Measurements from ENCODE around the gene ETV6. TPM values are rescaled to one million over a fixed set of nuclear protein-coding genes. Genes with fewer than 3 reads are reported as not detected.

Gene ETV6
- total and polyA plus RNA-seq, 3 donors from 2014 or later, result 7.8 to 20.9 (median 16.3) TPM

GRCh38 chr12:11761869-11762567, 112.5 kb downstream of the ETV6 start:
- intact Hi-C loops (cut with DNase I; ENCODE audit: low total_unique reads), result no loop called here
- Histone ChIP-seq H3K36me3 (ENCODE audit: low read depth, missing control alignments) (no peaks in the 10 kb centered on the region), H3K4me1 (peaks cover 35% of the 10 kb centered on the region), H3K9me3 (no peaks in the 10 kb centered on the region), H3K4me3 (no peak overlapping the region), H3K27ac (no peak overlapping the region), H3K27me3 (no peaks in the 10 kb centered on the region)
- no peak for DNase-seq
- TF ChIP-seq POLR2A (IDR thresholded peaks at IDR 0.05) (no peak), CTCF (IDR thresholded peaks at IDR 0.05) (no peak)
- WGBS, 2 donors, result 86 to 88% methylated on average over 8 of the region's 8 CpGs

- DNase-seq, result no peak
- no peak overlapping the region for H3K4me3 ChIP-seq
- no peak for TF ChIP-seq CTCF (IDR thresholded peaks at IDR 0.05)
- TF ChIP-seq POLR2A (IDR thresholded peaks at IDR 0.05), result no peak
- intact Hi-C loops (cut with DNase I; ENCODE audit: low total_unique reads), result no loop called here
- no peaks in the 10 kb centered on the region for H3K9me3 ChIP-seq
- no peak overlapping the region for H3K27ac ChIP-seq
- H3K36me3 ChIP-seq (ENCODE audit: low read depth, missing control alignments), result no peaks in the 10 kb centered on the region
- WGBS, 2 donors, result 84 to 93% methylated on average over 9 of the region's 9 CpGs
- H3K4me1 ChIP-seq, result peaks cover 30% of the 10 kb centered on the region
- no peaks in the 10 kb centered on the region for H3K27me3 ChIP-seq
Observed at GRCh38 chr12:11762723-11763326, 113.4 kb downstream of the ETV6 start.

GRCh38 chr12:11763760-11764520, 114.5 kb downstream of the ETV6 start:
- no peaks in the 10 kb centered on the region for H3K27me3 ChIP-seq
- no peak overlapping the region for H3K4me3 ChIP-seq
- DNase-seq, result no peak
- intact Hi-C loops (cut with DNase I; ENCODE audit: low total_unique reads), result no loop called here
- no peaks in the 10 kb centered on the region for H3K36me3 ChIP-seq (ENCODE audit: low read depth, missing control alignments)
- TF ChIP-seq CTCF (IDR thresholded peaks at IDR 0.05), result no peak
- TF ChIP-seq POLR2A (IDR thresholded peaks at IDR 0.05), result no peak
- peak overlapping the region; percentile 4 to 32 for H3K27ac ChIP-seq
- peaks cover 31% of the 10 kb centered on the region for H3K4me1 ChIP-seq
- H3K9me3 ChIP-seq, result no peaks in the 10 kb centered on the region
- 78 to 79% methylated on average over 7 of the region's 7 CpGs for WGBS, 2 donors

GRCh38 chr12:11764837-11765236, 115.4 kb downstream of the ETV6 start:
- no peaks in the 10 kb centered on the region for H3K27me3 ChIP-seq
- peak overlapping the region in 1 of 2 donors; percentile 32 for H3K27ac ChIP-seq
- no peaks in the 10 kb centered on the region for H3K36me3 ChIP-seq (ENCODE audit: low read depth, missing control alignments)
- no peaks in the 10 kb centered on the region for H3K9me3 ChIP-seq
- DNase-seq, result no peak
- H3K4me3 ChIP-seq, result no peak overlapping the region
- peaks cover 27% of the 10 kb centered on the region for H3K4me1 ChIP-seq
- intact Hi-C loops (cut with DNase I; ENCODE audit: low total_unique reads), result no loop called here
- TF ChIP-seq POLR2A (IDR thresholded peaks at IDR 0.05), result no peak
- TF ChIP-seq CTCF (IDR thresholded peaks at IDR 0.05), result no peak

Measured in testis (tissue), 3 donors.